HepG2 (cell line): ENCODE measurements around the gene OXLD1. TPM values are rescaled to one million over a fixed set of nuclear protein-coding genes. Genes with fewer than 3 reads are reported as not detected.

Source experiments
- ATF6 ChIP-seq: sonication (generic); formaldehyde crosslinking; conservative IDR thresholded peaks from 2 replicates; pipeline ENCODE4 v1.4.0; 2020; ENCODE audit warnings: missing genetic modification reagents
- ATM ChIP-seq: fragments of 450-650 bp; IDR thresholded peaks from 2 replicates; pipeline ENCODE4 v1.7.1; 2017; ENCODE audit warnings: mild to moderate bottlenecking, borderline replicate concordance
- EZH2 ChIP-seq: conservative IDR thresholded peaks from 2 replicates; pipeline ENCODE4 v1.6.1; 2012; ENCODE audit warnings: mild to moderate bottlenecking, low read depth, low read length, moderate library complexity
- FOXA1 ChIP-seq, 2 experiments: fragments of 450-650 bp in 1 of 2; sonication (generic) in 1 of 2; formaldehyde crosslinking in 1 of 2; IDR thresholded peaks; 2 replicates each; pipeline versions ENCODE4 v1.4.0 to v1.6.1; 2016 to 2020; ENCODE audit warnings: missing genetic modification reagents in 1 of 2
- FOXJ3 ChIP-seq: sonication (generic); formaldehyde crosslinking; IDR thresholded peaks from 2 replicates; pipeline ENCODE4 v1.4.0; 2020; ENCODE audit warnings: missing genetic modification reagents, mild to moderate bottlenecking, borderline replicate concordance
- GTF3A ChIP-seq: sonication (generic); formaldehyde crosslinking; conservative IDR thresholded peaks from 2 replicates; pipeline ENCODE4 v1.4.0; 2020; ENCODE audit warnings: mild to moderate bottlenecking, missing genetic modification reagents
- HDAC1 ChIP-seq: sonication (generic); formaldehyde crosslinking; IDR thresholded peaks from 2 replicates; pipeline ENCODE4 v1.5.1; 2020; ENCODE audit warnings: mild to moderate bottlenecking, missing genetic modification reagents
- HNRNPUL1 ChIP-seq: fragments of 200-400 bp; formaldehyde crosslinking; IDR thresholded peaks from 2 replicates; pipeline ENCODE4 v1.6.1; 2017; ENCODE audit warnings: low read depth, mild to moderate bottlenecking, low read length, moderate library complexity
- JUNB ChIP-seq: sonication (generic); formaldehyde crosslinking; IDR thresholded peaks from 2 replicates; pipeline ENCODE4 v1.8.0; 2022; ENCODE audit warnings: missing genetic modification reagents, mild to moderate bottlenecking, borderline replicate concordance
- KLF13 ChIP-seq: sonication (generic); formaldehyde crosslinking; IDR thresholded peaks from 2 replicates; pipeline ENCODE4 v1.4.0; 2020; ENCODE audit warnings: mild to moderate bottlenecking, missing genetic modification reagents
- ZFP62 ChIP-seq: sonication (generic); formaldehyde crosslinking; IDR thresholded peaks from 2 replicates; pipeline ENCODE4 v1.4.0; 2020; ENCODE audit warnings: missing genetic modification reagents
- ZNF136 ChIP-seq: sonication (generic); formaldehyde crosslinking; IDR thresholded peaks from 2 replicates; pipeline ENCODE4 v1.8.1; 2022; ENCODE audit warnings: low read depth, mild to moderate bottlenecking, moderate library complexity, missing genetic modification reagents
- ZNF350 ChIP-seq: sonication (generic); formaldehyde crosslinking; IDR thresholded peaks from 2 replicates; pipeline ENCODE4 v1.4.0; 2020; ENCODE audit warnings: mild to moderate bottlenecking, low read depth, missing genetic modification reagents, borderline replicate concordance
- ZNF512B ChIP-seq: sonication (generic); formaldehyde crosslinking; IDR thresholded peaks from 2 replicates; pipeline ENCODE4 v1.5.1; 2020; ENCODE audit warnings: missing genetic modification reagents, mild to moderate bottlenecking, borderline replicate concordance
- ZNF577 ChIP-seq: sonication (generic); formaldehyde crosslinking; IDR thresholded peaks from 2 replicates; pipeline ENCODE4 v1.4.0; 2020; ENCODE audit warnings: mild to moderate bottlenecking, low read depth, missing genetic modification reagents, borderline replicate concordance
- polyA plus RNA-seq, 8 experiments: library from polyadenylated mRNA; depleted of rRNA in 3 of 8; stranded (reverse) in 7 of 8; unstranded in 1 of 8; fragments of >200 nt; fragmentation: Illumina TruSeq in 4 of 8; extraction: Trizol in 4 of 8; gene quantifications; 2 replicates each; pipeline versions ENCODE4 v1.2.1 to v1.2.3, GENCODE V29; 2011 to 2016; ENCODE audit warnings: low read depth in 4 of 8, missing spikeins in 1 of 8, mixed read lengths in 1 of 8; ENCODE audit not compliant: insufficient read depth in 1 of 8
- total RNA-seq, 5 experiments: library from RNA; depleted of rRNA; stranded (reverse); fragments of >200 nt; fragmentation: Illumina TruSeq; extraction: Trizol; gene quantifications; 2 replicates each; pipeline ENCODE4 v1.2.3, GENCODE V29; 2016; ENCODE audit warnings: low read depth in 1 of 5
- TF ChIP-seq, protein P1 (sequence below): fragments of 450-650 bp; IDR thresholded peaks from 2 replicates; pipeline ENCODE4 v1.6.1; 2016
- TF ChIP-seq, protein P2 (sequence below): sonication (generic); formaldehyde crosslinking; IDR thresholded peaks from 2 replicates; pipeline ENCODE4 v1.5.0; 2020; ENCODE audit warnings: mild to moderate bottlenecking, missing genetic modification reagents, borderline replicate concordance
- TF ChIP-seq, protein P3 (sequence below): IDR thresholded peaks from 2 replicates; pipeline ENCODE4 v1.6.1; 2016; ENCODE audit warnings: mild to moderate bottlenecking

OXLD1 gene
- total and polyA plus RNA-seq, 2 of the 13 experiments (the other 11 are each of a cell fraction or from before 2014, with no cell fraction given) = 27.1 to 37.5 TPM

DNA sequence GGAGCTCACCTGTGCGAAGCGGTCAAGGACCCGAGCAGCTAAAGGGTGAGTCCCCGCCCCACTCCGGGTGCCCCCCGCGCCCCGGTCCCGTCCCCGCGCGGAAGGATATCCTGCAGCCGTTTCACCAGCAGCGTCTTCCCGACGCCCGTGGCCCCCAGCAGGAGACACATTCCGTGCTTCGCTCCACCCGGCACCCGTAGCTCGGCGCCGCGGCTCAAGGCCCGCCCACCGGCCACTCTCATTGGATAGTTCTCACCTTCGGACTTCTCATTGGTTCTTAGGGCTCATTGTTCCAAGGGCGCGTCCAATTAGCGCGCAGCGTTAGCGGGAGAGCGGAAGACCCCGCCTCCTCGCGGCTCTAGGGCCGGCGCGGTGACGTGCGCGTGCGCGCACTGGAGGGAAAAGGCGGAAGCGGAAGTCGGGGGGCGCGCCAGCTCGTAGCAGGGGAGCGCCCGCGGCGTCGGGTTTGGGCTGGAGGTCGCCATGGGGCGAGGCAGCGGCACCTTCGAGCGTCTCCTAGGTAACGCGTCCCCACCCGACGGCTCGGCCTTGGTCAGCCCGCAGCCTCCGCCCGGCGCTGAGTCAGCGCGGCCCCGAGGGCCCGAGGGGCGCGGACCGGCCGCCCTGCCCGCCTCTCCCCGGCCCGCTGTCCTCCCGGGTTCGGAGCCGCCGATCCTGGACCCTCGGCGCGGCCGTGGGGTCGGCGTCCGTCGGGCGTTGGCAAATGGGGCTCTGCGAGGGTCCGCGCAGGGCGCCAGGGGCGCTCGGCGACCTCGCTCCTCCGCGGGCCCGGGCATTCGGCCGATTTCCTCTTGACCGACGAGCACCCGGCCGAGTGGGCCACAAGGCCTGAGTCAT is 17.4 kb upstream of the OXLD1 start, which contains the start of the genes ARL16 and HGS (continued):
- TF ChIP-seq, protein P1, sequence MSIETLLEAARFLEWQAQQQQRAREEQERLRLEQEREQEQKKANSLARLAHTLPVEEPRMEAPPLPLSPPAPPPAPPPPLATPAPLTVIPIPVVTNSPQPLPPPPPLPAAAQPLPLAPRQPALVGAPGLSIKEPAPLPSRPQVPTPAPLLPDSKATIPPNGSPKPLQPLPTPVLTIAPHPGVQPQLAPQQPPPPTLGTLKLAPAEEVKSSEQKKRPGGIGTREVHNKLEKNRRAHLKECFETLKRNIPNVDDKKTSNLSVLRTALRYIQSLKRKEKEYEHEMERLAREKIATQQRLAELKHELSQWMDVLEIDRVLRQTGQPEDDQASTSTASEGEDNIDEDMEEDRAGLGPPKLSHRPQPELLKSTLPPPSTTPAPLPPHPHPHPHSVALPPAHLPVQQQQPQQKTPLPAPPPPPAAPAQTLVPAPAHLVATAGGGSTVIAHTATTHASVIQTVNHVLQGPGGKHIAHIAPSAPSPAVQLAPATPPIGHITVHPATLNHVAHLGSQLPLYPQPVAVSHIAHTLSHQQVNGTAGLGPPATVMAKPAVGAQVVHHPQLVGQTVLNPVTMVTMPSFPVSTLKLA = peak; percentile 71
- TF ChIP-seq ATF6 (CRISPR knock-in tag) (no peak), HNRNPUL1 (no peak), ZNF577 (no peak), FOXA1 (IDR thresholded peaks at IDR 0.05) (no peak), FOXA1 (CRISPR knock-in tag; IDR thresholded peaks at IDR 0.05) (0 out of 2 replicates have a peak, but pooled peaks have one; percentile 11), GTF3A (peak; percentile 78; the same call in 1 of the 2 replicates), ZNF350 (CRISPR knock-in tag) (peak; percentile 79), FOXJ3 (CRISPR knock-in tag) (peak; percentile 53; the same call in 1 of the 2 replicates), ZFP62 (no peak), EZH2 (no peak), KLF13 (CRISPR knock-in tag) (no peak), ATM (no peak), ZNF136 (0 out of 2 replicates have a peak, but pooled peaks have one; percentile 3), ZNF512B (CRISPR knock-in tag) (no peak), HDAC1 (CRISPR knock-in tag) (peak; percentile 90; the same call in 1 of the 2 replicates), JUNB (no peak)
- TF ChIP-seq, protein P2, sequence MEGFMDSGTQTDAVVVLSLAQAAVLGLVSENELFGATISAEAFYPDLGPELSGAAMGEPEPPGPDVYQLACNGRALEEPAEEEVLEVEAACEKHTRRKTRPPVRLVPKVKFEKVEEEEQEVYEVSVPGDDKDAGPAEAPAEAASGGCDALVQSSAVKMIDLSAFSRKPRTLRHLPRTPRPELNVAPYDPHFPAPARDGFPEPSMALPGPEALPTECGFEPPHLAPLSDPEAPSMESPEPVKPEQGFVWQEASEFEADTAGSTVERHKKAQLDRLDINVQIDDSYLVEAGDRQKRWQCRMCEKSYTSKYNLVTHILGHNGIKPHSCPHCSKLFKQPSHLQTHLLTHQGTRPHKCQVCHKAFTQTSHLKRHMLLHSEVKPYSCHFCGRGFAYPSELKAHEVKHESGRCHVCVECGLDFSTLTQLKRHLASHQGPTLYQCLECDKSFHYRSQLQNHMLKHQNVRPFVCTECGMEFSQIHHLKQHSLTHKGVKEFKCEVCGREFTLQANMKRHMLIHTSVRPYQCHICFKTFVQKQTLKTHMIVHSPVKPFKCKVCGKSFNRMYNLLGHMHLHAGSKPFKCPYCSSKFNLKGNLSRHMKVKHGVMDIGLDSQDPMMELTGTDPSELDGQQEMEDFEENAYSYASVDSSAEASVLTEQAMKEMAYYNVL (CRISPR knock-in tag) = peak; percentile 15; the same call in 1 of the 2 replicates
- TF ChIP-seq, protein P3, sequence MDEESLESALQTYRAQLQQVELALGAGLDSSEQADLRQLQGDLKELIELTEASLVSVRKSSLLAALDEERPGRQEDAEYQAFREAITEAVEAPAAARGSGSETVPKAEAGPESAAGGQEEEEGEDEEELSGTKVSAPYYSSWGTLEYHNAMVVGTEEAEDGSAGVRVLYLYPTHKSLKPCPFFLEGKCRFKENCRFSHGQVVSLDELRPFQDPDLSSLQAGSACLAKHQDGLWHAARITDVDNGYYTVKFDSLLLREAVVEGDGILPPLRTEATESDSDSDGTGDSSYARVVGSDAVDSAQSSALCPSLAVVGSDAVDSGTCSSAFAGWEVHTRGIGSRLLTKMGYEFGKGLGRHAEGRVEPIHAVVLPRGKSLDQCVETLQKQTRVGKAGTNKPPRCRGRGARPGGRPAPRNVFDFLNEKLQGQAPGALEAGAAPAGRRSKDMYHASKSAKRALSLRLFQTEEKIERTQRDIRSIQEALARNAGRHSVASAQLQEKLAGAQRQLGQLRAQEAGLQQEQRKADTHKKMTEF (CRISPR knock-in tag) = peak; percentile 93
